Activated gamma-delta T cell treated with Interleukin-2 at 50 U/mL for 16 hours (primary cell): ENCODE results near the gene TEN1.
A peak's percentile ranks its signal among the peaks of the same experiment; 100 is the strongest.
"Not testable (repeated sequence)": the region's sequence is repeated elsewhere in the genome, so short reads cannot be mapped to it uniquely, and the experiment has no call there.

ENCODE experiments used
- DNase-seq: peaks from one replicate; pipeline ENCODE4 v3.0.0-alpha.2; 2020

The TEN1 gene, protein sequence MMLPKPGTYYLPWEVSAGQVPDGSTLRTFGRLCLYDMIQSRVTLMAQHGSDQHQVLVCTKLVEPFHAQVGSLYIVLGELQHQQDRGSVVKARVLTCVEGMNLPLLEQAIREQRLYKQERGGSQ

DNA sequence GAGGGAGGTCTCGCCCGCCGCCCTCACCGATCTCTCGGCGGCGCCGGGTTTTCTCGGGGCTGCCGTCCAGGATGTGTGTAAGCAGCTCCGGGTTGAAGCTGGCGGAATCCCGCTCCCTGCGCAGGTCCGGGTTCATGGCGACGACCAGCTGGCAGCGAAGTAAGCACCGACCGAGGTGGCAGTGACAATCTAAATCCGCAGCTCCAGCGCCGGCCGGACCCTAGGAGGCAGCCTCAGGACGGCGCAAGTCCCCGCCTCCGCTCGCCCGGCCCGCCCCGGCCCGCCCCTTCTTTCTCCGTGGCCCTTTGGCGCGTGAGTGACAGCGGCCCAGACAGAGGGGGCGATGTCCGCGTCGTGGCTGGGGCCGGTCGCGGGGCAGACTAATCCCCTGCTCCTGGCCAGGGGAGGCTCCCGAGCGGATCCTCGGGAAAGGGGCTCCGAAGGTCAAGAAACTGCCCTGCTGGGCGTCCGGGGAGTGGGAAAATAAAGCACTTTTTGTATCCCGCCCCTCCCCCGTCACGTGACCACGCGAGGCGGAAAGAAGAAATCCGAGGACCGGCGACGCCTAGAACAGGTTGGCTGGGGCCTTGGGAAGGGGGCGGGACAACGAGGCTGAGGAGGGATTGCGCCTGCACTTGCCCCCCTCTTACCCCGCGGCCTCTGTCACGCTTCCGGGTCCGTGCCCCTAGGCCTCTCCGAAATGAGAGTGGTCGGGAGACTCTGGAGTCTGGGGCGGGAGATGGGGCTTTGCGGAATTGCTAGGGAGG lies at the start of gene TEN1, which contains the start of gene ACOX1:
TSS of gene TEN1 (plus strand) at position 303 of the 767 bp plus-strand sequence. CDS start 6,953 bp downstream, outside the sequence.
TSS of gene ACOX1 (minus strand) at position 229 of the 767 bp plus-strand sequence. CDS start at position 136, 93 bp downstream.
- peak; percentile 97 for DNase-seq

- DNase-seq = no peak
Observed at GRCh38 chr17:75931062-75931461, 48.0 kb upstream of the TEN1 start.

- DNase-seq = no peak
Observed at GRCh38 chr17:75932852-75933251, 46.2 kb upstream of the TEN1 start.

- no peak for DNase-seq
Observed at GRCh38 chr17:75933808-75934207, 45.2 kb upstream of the TEN1 start.

DNA sequence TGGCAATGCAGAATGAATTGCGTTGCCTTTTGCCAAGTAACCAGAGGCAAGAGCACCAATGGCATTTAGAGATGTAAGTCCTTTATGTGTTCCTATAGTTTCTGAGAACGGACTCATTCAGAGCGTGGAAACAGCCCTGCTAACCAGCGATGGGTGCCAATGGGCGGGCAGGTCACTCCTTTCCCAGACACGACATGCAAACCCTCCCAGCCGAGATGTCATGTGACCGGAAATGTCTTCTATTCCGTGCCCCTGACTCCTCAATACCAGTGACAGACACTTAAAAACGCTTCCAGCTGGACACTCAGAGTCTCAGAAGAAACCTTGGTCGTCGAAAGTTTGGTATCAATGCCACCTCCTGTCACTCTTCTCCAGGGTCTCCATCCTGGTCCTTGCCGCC lies 41.4 kb upstream of the TEN1 start:
- no peak for DNase-seq

GRCh38 chr17:75940727-75941441 lies 38.2 kb upstream of the TEN1 start, which contains the start of gene FBF1:
TSS of gene FBF1 (minus strand) at chr17:75941042. CDS start at chr17:75938149, 2,893 bp downstream.
- peak; percentile 83 for DNase-seq

GRCh38 chr17:75941442-75941819 lies 37.6 kb upstream of the TEN1 start:
- DNase-seq = no peak

- DNase-seq = no peak
Observed at GRCh38 chr17:75942473-75942872, 36.6 kb upstream of the TEN1 start.

DNA sequence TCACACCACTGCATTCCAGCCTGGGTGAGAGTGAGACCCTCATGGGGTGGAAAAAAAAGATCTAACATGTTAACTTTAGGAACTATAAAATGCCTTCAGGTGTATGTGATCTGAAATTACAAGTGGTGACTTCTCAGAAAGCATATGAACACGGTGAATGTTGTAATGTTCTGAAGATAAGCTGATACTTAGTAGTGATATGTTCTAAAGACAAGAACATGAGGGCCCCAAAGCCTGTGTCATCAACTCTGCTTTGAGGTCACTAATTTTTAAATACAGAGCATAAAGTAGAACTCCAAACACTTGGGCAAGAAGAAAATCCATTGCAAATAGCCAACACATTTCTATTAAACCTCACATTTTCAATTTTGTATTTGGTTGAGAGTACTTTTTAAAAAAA lies 35.5 kb upstream of the TEN1 start:
- DNase-seq = no peak

- no peak for DNase-seq
Observed at GRCh38 chr17:75945211-75945610, 33.8 kb upstream of the TEN1 start.

DNA sequence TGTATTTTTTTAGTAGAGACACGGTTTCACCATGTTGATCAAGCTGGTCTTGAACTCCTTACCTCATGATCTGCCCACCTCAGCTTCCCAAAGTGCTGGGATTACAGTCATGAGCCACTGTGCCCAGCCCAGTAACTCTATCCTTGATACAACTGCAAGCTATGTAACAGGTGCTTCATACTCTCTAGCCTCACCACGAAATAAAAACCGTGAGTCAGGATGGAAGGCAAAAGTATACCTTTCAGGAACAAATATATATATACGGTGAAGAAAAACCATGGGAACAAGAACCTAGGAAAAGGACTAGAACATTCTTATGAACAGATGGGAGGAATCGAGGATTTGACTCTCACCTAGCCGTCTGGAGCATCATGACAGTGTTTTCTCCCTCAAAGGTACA lies 28.6 kb upstream of the TEN1 start:
- DNase-seq = no peak

GRCh38 chr17:75950855-75951554 lies 28.0 kb upstream of the TEN1 start:
- no peak for DNase-seq

GRCh38 chr17:75959051-75959838 lies 19.8 kb upstream of the TEN1 start:
- DNase-seq = no peak

DNA sequence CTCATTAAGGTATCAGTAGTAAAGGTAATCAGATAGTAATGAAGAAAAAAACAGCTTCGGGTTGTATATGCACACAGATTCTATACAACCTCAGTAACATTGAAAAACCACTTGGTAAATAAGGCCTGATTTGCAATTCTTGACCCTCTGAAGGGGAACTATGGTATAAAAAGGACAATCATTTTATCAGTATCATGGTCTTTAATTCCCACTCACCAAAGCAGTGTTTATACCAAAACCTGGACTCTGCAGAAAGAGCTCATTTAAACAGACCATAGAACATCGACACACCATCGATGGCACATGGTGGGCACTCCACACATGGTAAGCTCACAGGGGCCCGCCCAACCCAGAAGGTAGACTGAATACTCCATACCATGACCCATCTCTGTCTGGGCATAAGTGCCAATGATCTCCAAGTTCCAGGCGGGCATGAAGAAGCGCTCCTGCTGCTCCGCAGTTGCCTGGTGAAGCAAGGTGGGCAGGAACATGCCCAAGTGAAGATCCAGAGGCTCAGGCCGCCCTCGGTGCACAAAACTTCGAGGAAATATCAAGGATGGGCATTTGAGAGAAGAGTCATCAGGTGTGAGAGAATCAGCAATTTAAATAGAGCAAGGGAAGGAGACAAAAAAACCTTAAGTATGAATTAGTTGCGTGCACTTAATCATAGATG lies 19.1 kb upstream of the TEN1 start:
- no peak for DNase-seq

DNA sequence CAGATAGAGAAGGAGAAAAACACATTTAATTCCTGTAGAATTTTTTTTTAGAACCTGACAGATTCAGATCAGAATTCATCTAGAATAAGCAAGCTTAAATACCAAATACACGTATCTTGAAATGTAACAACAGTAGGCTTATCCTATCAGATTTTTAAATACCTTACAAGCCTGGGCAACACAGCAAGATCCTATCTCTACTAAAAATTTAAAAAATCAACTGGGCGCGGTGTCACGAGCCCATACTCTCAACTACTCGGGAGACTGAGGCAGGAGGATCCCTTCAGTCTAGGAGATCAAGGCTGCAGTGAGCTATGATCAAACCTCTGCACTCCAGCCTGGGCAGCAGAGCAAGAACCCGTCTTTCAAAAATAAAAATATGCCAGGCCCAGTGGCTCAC lies 13.6 kb upstream of the TEN1 start:
- no peak for DNase-seq

DNA sequence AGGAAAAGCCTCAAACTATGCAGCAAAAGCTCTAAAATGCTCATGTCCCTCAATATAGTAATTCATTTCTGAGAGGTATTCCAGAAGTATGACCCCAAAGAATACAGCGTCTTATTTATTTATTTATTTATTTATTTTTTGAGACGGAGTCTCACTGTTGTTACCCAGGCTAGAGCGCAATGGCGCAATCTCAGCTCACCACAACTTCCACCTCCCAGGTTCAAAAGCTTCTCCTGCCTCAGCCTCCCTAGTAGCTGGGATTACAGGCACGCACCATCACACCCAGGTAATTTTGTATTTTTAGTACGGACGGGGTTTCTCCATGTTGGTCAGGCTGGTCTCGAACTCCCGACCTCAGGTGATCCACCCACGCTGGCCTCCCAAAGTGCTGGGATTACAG lies 10.0 kb upstream of the TEN1 start:
- not testable (repeated sequence) for DNase-seq

DNA sequence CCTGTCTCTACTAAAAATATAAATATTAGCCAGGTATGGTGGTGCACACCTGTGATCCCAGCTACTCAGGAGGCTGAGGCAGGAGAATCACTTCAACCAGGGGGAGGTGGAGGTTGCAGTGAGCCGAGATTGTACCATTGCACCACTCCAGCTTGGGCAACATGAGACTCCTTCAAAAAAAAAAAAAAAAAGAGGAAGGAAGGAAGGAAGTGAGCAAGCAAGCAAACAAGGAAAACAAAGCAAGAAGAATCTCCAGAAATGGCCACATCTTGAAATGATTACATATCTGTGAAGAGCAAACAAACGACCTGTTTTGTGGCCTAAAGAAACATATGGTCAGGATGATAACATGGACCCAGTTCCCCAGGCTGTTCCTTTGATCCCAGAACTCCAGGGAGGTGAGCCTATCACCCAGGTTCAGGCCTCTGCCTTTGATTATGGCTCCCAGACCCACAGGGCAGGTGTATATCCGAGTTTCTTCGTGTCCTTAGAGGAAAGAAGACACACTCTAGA lies 9.0 kb upstream of the TEN1 start:
- DNase-seq = no peak

- DNase-seq = no peak
Observed at GRCh38 chr17:75970626-75971025, 8.4 kb upstream of the TEN1 start.

- not testable (repeated sequence) for DNase-seq
Observed at GRCh38 chr17:75975187-75975586, 3.9 kb upstream of the TEN1 start.

GRCh38 chr17:75975757-75976174 lies 3.3 kb upstream of the TEN1 start:
- DNase-seq = no peak

- DNase-seq = no peak
Observed at GRCh38 chr17:75976175-75976848, 2.7 kb upstream of the TEN1 start.
